ENCODE measurements around the gene CCL18.

The CCL18 gene

GRCh38 chr17:36055921-36056520, 8.1 kb upstream of the CCL18 start:
- no peak for DNase-seq (ENCODE audit: low read depth, low spot score)
- Histone ChIP-seq H3K4me3 (ENCODE audit: insufficient read length, low read depth) (no peak overlapping the region), H3K9me3 (ENCODE audit: insufficient read depth, low read length) (no peaks in the 10 kb centered on the region), H3K9ac (ENCODE audit: insufficient read length, low read depth) (no peak overlapping the region), H3K4me1 (ENCODE audit: insufficient read depth, insufficient read length) (no peaks in the 10 kb centered on the region), H3K27me3 (ENCODE audit: insufficient read depth, insufficient read length) (no peaks in the 10 kb centered on the region), H3K36me3 (ENCODE audit: insufficient read depth, insufficient read length, low read length) (no peaks in the 10 kb centered on the region)
- TF ChIP-seq YY1 (IDR thresholded peaks at IDR 0.05; ENCODE audit: insufficient read depth, insufficient read length) (no peak), ZNF274 (IDR thresholded peaks at IDR 0.05; ENCODE audit: low read depth, low read length) (no peak), SUZ12 (IDR thresholded peaks at IDR 0.05; ENCODE audit: extremely low read depth, insufficient read depth, insufficient read length) (no peak)

DNA sequence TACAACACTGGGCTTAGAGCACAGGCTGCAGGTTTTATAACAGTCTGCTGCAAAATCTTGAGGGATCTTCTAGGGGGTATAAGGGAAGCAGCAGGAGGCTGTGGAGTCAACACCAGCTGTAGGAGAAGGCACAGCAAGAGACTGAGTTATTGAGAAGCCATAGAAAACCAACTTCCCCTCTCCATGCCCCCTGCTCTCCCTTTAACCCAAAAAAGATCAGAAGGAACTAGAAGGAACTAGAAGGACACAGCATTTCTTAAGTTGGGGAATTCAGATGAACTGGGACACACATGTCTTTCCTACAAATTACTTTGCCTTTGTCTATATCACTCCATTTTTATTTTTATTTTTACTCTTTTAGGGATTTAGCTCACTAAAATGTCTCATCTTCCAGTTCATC, 6.2 kb upstream of the CCL18 start:
- H3K9ac ChIP-seq (ENCODE audit: insufficient read length, low read depth) = no peak overlapping the region
- no peaks in the 10 kb centered on the region for H3K36me3 ChIP-seq (ENCODE audit: insufficient read depth, insufficient read length, low read length)
- no peak for DNase-seq (ENCODE audit: low read depth, low spot score)
- no peak overlapping the region for H3K4me3 ChIP-seq (ENCODE audit: insufficient read length, low read depth)
- no peaks in the 10 kb centered on the region for H3K4me1 ChIP-seq (ENCODE audit: insufficient read depth, insufficient read length)
- no peaks in the 10 kb centered on the region for H3K27me3 ChIP-seq (ENCODE audit: insufficient read depth, insufficient read length)
- TF ChIP-seq SUZ12 (IDR thresholded peaks at IDR 0.05; ENCODE audit: extremely low read depth, insufficient read depth, insufficient read length) (no peak), YY1 (IDR thresholded peaks at IDR 0.05; ENCODE audit: insufficient read depth, insufficient read length) (no peak), ZNF274 (IDR thresholded peaks at IDR 0.05; ENCODE audit: low read depth, low read length) (no peak)
- no peaks in the 10 kb centered on the region for H3K9me3 ChIP-seq (ENCODE audit: insufficient read depth, low read length)

GRCh38 chr17:36059406-36059805, 4.7 kb upstream of the CCL18 start:
- TF ChIP-seq ZNF274 (IDR thresholded peaks at IDR 0.05; ENCODE audit: low read depth, low read length) = no peak
- TF ChIP-seq SUZ12 (IDR thresholded peaks at IDR 0.05; ENCODE audit: extremely low read depth, insufficient read depth, insufficient read length) = no peak
- no peak for TF ChIP-seq YY1 (IDR thresholded peaks at IDR 0.05; ENCODE audit: insufficient read depth, insufficient read length)
- no peak overlapping the region for H3K4me3 ChIP-seq (ENCODE audit: insufficient read length, low read depth)
- H3K9ac ChIP-seq (ENCODE audit: insufficient read length, low read depth) = no peak overlapping the region
- H3K36me3 ChIP-seq (ENCODE audit: insufficient read depth, insufficient read length, low read length) = no peaks in the 10 kb centered on the region
- no peak for DNase-seq (ENCODE audit: low read depth, low spot score)
- no peaks in the 10 kb centered on the region for H3K27me3 ChIP-seq (ENCODE audit: insufficient read depth, insufficient read length)
- H3K4me1 ChIP-seq (ENCODE audit: insufficient read depth, insufficient read length) = no peaks in the 10 kb centered on the region
- H3K9me3 ChIP-seq (ENCODE audit: insufficient read depth, low read length) = no peaks in the 10 kb centered on the region

DNA sequence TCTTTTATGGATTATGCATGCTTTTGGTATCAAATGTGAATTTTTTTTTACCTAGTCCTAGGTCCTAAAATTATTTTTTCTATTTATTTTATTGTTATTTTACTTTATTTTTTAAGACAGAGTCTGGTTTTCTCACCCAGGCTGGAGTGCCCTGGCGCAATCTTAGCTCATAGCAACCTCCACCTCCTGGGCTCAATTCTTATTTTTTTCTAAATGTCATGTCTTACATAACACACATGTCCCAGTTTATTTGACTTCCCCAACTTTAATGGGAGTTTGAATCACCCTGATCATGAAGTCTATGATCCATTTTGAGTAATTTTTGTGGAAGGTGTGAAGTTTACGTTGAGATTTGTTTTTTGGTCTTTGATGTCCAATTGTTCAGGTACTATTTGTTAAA, 3.3 kb upstream of the CCL18 start:
- DNase-seq (ENCODE audit: low read depth, low spot score) = no peak
- Histone ChIP-seq H3K4me3 (ENCODE audit: insufficient read length, low read depth) (no peak overlapping the region), H3K27me3 (ENCODE audit: insufficient read depth, insufficient read length) (no peaks in the 10 kb centered on the region), H3K4me1 (ENCODE audit: insufficient read depth, insufficient read length) (no peaks in the 10 kb centered on the region), H3K9me3 (ENCODE audit: insufficient read depth, low read length) (no peaks in the 10 kb centered on the region), H3K9ac (ENCODE audit: insufficient read length, low read depth) (no peak overlapping the region), H3K36me3 (ENCODE audit: insufficient read depth, insufficient read length, low read length) (no peaks in the 10 kb centered on the region)
- no peak for TF ChIP-seq ZNF274 (IDR thresholded peaks at IDR 0.05; ENCODE audit: low read depth, low read length)
- TF ChIP-seq SUZ12 (IDR thresholded peaks at IDR 0.05; ENCODE audit: extremely low read depth, insufficient read depth, insufficient read length) = no peak
- TF ChIP-seq YY1 (IDR thresholded peaks at IDR 0.05; ENCODE audit: insufficient read depth, insufficient read length) = no peak

- H3K36me3 ChIP-seq (ENCODE audit: insufficient read depth, insufficient read length, low read length) = no peaks in the 10 kb centered on the region
- peaks cover 2% of the 10 kb centered on the region for H3K27me3 ChIP-seq (ENCODE audit: insufficient read depth, insufficient read length)
- no peak for DNase-seq (ENCODE audit: low read depth, low spot score)
- no peaks in the 10 kb centered on the region for H3K9me3 ChIP-seq (ENCODE audit: insufficient read depth, low read length)
- no peak overlapping the region for H3K4me3 ChIP-seq (ENCODE audit: insufficient read length, low read depth)
- TF ChIP-seq YY1 (IDR thresholded peaks at IDR 0.05; ENCODE audit: insufficient read depth, insufficient read length) = no peak
- no peak for TF ChIP-seq SUZ12 (IDR thresholded peaks at IDR 0.05; ENCODE audit: extremely low read depth, insufficient read depth, insufficient read length)
- no peak for TF ChIP-seq ZNF274 (IDR thresholded peaks at IDR 0.05; ENCODE audit: low read depth, low read length)
- no peak overlapping the region for H3K9ac ChIP-seq (ENCODE audit: insufficient read length, low read depth)
- no peaks in the 10 kb centered on the region for H3K4me1 ChIP-seq (ENCODE audit: insufficient read depth, insufficient read length)
These were observed 2.4 kb downstream of the CCL18 start for GRCh38 chr17:36066365-36066985.

- DNase-seq (ENCODE audit: low read depth, low spot score) = no peak
- peaks cover 2% of the 10 kb centered on the region for H3K27me3 ChIP-seq (ENCODE audit: insufficient read depth, insufficient read length)
- TF ChIP-seq ZNF274 (IDR thresholded peaks at IDR 0.05; ENCODE audit: low read depth, low read length) (no peak), SUZ12 (IDR thresholded peaks at IDR 0.05; ENCODE audit: extremely low read depth, insufficient read depth, insufficient read length) (no peak), YY1 (IDR thresholded peaks at IDR 0.05; ENCODE audit: insufficient read depth, insufficient read length) (peak; percentile 32)
- no peaks in the 10 kb centered on the region for H3K9me3 ChIP-seq (ENCODE audit: insufficient read depth, low read length)
- H3K4me1 ChIP-seq (ENCODE audit: insufficient read depth, insufficient read length) = no peaks in the 10 kb centered on the region
- no peaks in the 10 kb centered on the region for H3K36me3 ChIP-seq (ENCODE audit: insufficient read depth, insufficient read length, low read length)
- H3K4me3 ChIP-seq (ENCODE audit: insufficient read length, low read depth) = no peak overlapping the region
- no peak overlapping the region for H3K9ac ChIP-seq (ENCODE audit: insufficient read length, low read depth)
These were observed 4.5 kb downstream of the CCL18 start for GRCh38 chr17:36068524-36068923.

- TF ChIP-seq ZNF274 (IDR thresholded peaks at IDR 0.05; ENCODE audit: low read depth, low read length) (no peak), SUZ12 (IDR thresholded peaks at IDR 0.05; ENCODE audit: extremely low read depth, insufficient read depth, insufficient read length) (no peak), YY1 (IDR thresholded peaks at IDR 0.05; ENCODE audit: insufficient read depth, insufficient read length) (no peak)
- no peaks in the 10 kb centered on the region for H3K36me3 ChIP-seq (ENCODE audit: insufficient read depth, insufficient read length, low read length)
- no peaks in the 10 kb centered on the region for H3K4me1 ChIP-seq (ENCODE audit: insufficient read depth, insufficient read length)
- no peaks in the 10 kb centered on the region for H3K9me3 ChIP-seq (ENCODE audit: insufficient read depth, low read length)
- no peak overlapping the region for H3K9ac ChIP-seq (ENCODE audit: insufficient read length, low read depth)
- no peak for DNase-seq (ENCODE audit: low read depth, low spot score)
- H3K27me3 ChIP-seq (ENCODE audit: insufficient read depth, insufficient read length) = peaks cover 2% of the 10 kb centered on the region
- no peak overlapping the region for H3K4me3 ChIP-seq (ENCODE audit: insufficient read length, low read depth)
These were observed 5.1 kb downstream of the CCL18 start for GRCh38 chr17:36069136-36069535.
